ENCODE measurements around the gene BLOC1S3. TPM values are rescaled to one million over a fixed set of nuclear protein-coding genes. Genes with fewer than 3 reads are reported as not detected.

BLOC1S3 gene
- total RNA-seq, 2 donors from 2014 or later = 9.4 to 11.3 TPM

GRCh38 chr19:45139286-45140143 lies 39.1 kb upstream of the BLOC1S3 start:
- 86 to 95% methylated on average over 11 to 24 of the region's 24 CpGs for WGBS, 2 experiments (ENCODE audit: insufficient coverage in 1 of 2, insufficient read length in 1 of 2)
- no peak for DNase-seq
- Mint-ChIP-seq H3K4me1 (peaks cover 6% of the 10 kb centered on the region), H3K36me3 (ENCODE audit: low read depth) (peaks cover 27% of the 10 kb centered on the region), H3K27ac (peak overlapping the region; percentile 17), H3K27me3 (ENCODE audit: insufficient read depth) (no peaks in the 10 kb centered on the region), H3K9me3 (no peaks in the 10 kb centered on the region), H3K4me3 (no peak overlapping the region)
- no peak overlapping the region for H3K27ac ChIP-seq (ENCODE audit: low read depth, low read length)
- no peak for TF ChIP-seq CTCF (conservative IDR thresholded peaks at IDR 0.05)
- no peaks in the 10 kb centered on the region for H3K9me3 ChIP-seq (ENCODE audit: control insufficient read depth, low read length)
- no peak overlapping the region for H3K9ac ChIP-seq (ENCODE audit: extremely low read depth, low read length, poor library complexity, severe bottlenecking)
- peaks cover 14% of the 10 kb centered on the region for H3K36me3 ChIP-seq (ENCODE audit: control insufficient read depth, insufficient read depth, low read length)
- H3K27me3 ChIP-seq (ENCODE audit: control insufficient read depth, insufficient read depth, low read length, poor library complexity, severe bottlenecking) = no peaks in the 10 kb centered on the region
- no peak overlapping the region for H3K4me3 ChIP-seq (ENCODE audit: low read length)
- no peaks in the 10 kb centered on the region for H3K4me1 ChIP-seq (ENCODE audit: control insufficient read depth, insufficient read depth, low read length)

- H3K4me1 ChIP-seq (ENCODE audit: control insufficient read depth, insufficient read depth, low read length) = no peaks in the 10 kb centered on the region
- Mint-ChIP-seq H3K4me3 (no peak overlapping the region), H3K27ac (no peak overlapping the region), H3K36me3 (ENCODE audit: low read depth) (peaks cover 27% of the 10 kb centered on the region), H3K9me3 (no peaks in the 10 kb centered on the region), H3K27me3 (ENCODE audit: insufficient read depth) (no peaks in the 10 kb centered on the region), H3K4me1 (peaks cover 6% of the 10 kb centered on the region)
- no peak overlapping the region for H3K9ac ChIP-seq (ENCODE audit: extremely low read depth, low read length, poor library complexity, severe bottlenecking)
- DNase-seq = no peak
- H3K36me3 ChIP-seq (ENCODE audit: control insufficient read depth, insufficient read depth, low read length) = peaks cover 14% of the 10 kb centered on the region
- H3K9me3 ChIP-seq (ENCODE audit: control insufficient read depth, low read length) = no peaks in the 10 kb centered on the region
- H3K27me3 ChIP-seq (ENCODE audit: control insufficient read depth, insufficient read depth, low read length, poor library complexity, severe bottlenecking) = no peaks in the 10 kb centered on the region
- WGBS, 2 experiments (ENCODE audit: insufficient coverage in 1 of 2, insufficient read length in 1 of 2) = 98 to 100% methylated on average over 2 to 8 of the region's 8 CpGs
- H3K4me3 ChIP-seq (ENCODE audit: low read length) = no peak overlapping the region
- no peak overlapping the region for H3K27ac ChIP-seq (ENCODE audit: low read depth, low read length)
- no peak for TF ChIP-seq CTCF (conservative IDR thresholded peaks at IDR 0.05)
Measured at GRCh38 chr19:45140144-45140503, 38.5 kb upstream of the BLOC1S3 start.

GRCh38 chr19:45140533-45140932 lies 38.1 kb upstream of the BLOC1S3 start:
- no peaks in the 10 kb centered on the region for H3K27me3 ChIP-seq (ENCODE audit: control insufficient read depth, insufficient read depth, low read length, poor library complexity, severe bottlenecking)
- H3K9me3 Mint-ChIP-seq = no peaks in the 10 kb centered on the region
- no peak overlapping the region for H3K9ac ChIP-seq (ENCODE audit: extremely low read depth, low read length, poor library complexity, severe bottlenecking)
- H3K4me1 ChIP-seq (ENCODE audit: control insufficient read depth, insufficient read depth, low read length) = no peaks in the 10 kb centered on the region
- peaks cover 14% of the 10 kb centered on the region for H3K36me3 ChIP-seq (ENCODE audit: control insufficient read depth, insufficient read depth, low read length)
- no peak overlapping the region for H3K27ac Mint-ChIP-seq
- H3K4me1 Mint-ChIP-seq = peaks cover 6% of the 10 kb centered on the region
- H3K36me3 Mint-ChIP-seq (ENCODE audit: low read depth) = peaks cover 27% of the 10 kb centered on the region
- TF ChIP-seq CTCF (conservative IDR thresholded peaks at IDR 0.05) = no peak
- DNase-seq = no peak
- H3K9me3 ChIP-seq (ENCODE audit: control insufficient read depth, low read length) = no peaks in the 10 kb centered on the region
- H3K27me3 Mint-ChIP-seq (ENCODE audit: insufficient read depth) = no peaks in the 10 kb centered on the region
- H3K27ac ChIP-seq (ENCODE audit: low read depth, low read length) = no peak overlapping the region
- no peak overlapping the region for H3K4me3 ChIP-seq (ENCODE audit: low read length)
- WGBS, 2 experiments (ENCODE audit: insufficient coverage in 1 of 2, insufficient read length in 1 of 2) = 90 to 100% methylated on average over 1 to 11 of the region's 11 CpGs
- H3K4me3 Mint-ChIP-seq = no peak overlapping the region
